Immature natural killer cell (primary cell): Measurements from ENCODE around the gene SHB. TPM values are rescaled to one million over a fixed set of nuclear protein-coding genes. Genes with fewer than 3 reads are reported as not detected.

Experiments
- DNase-seq, 3 donors: peaks; one replicate each; pipeline ENCODE4 v3.0.0; 2022; ENCODE audit warnings: mixed read lengths in 1 of 3
- H3K27ac Mint-ChIP-seq, 6 donors: one replicate each; pipeline ENCODE4 v1.8.0; 2020; ENCODE audit warnings: mixed read lengths in 6 of 6, mild to moderate bottlenecking in 5 of 6, inconsistent platforms in 4 of 6, moderate library complexity in 3 of 6
- H3K27me3 Mint-ChIP-seq, 3 donors: one replicate each; pipeline ENCODE4 v1.8.0; 2020 to 2021; ENCODE audit warnings: low read depth in 3 of 3, mild to moderate bottlenecking in 3 of 3, mixed read lengths in 3 of 3, moderate library complexity in 3 of 3, inconsistent platforms in 1 of 3
- H3K36me3 Mint-ChIP-seq, 3 donors: one replicate each; pipeline ENCODE4 v1.8.0; 2020; ENCODE audit warnings: mixed read lengths in 3 of 3, inconsistent platforms in 2 of 3, mild to moderate bottlenecking in 2 of 3
- H3K4me1 Mint-ChIP-seq, 2 donors: one replicate each; pipeline ENCODE4 v1.8.0; 2020; ENCODE audit warnings: inconsistent platforms in 2 of 2, mild to moderate bottlenecking in 2 of 2, mixed read lengths in 2 of 2, moderate library complexity in 1 of 2
- H3K4me3 Mint-ChIP-seq, 5 donors: one replicate each; pipeline ENCODE4 v1.8.0; 2020; ENCODE audit warnings: mild to moderate bottlenecking in 5 of 5, mixed read lengths in 5 of 5, inconsistent platforms in 3 of 5, moderate library complexity in 3 of 5
- H3K9me3 Mint-ChIP-seq, 6 donors: one replicate each; pipeline ENCODE4 v1.8.0; 2020; ENCODE audit warnings: mild to moderate bottlenecking in 6 of 6, mixed read lengths in 6 of 6, inconsistent platforms in 4 of 6, moderate library complexity in 3 of 6
- polyA plus RNA-seq, 3 donors: library from polyadenylated mRNA; unstranded; fragments of 300-500 nt; fragmentation: Illumina TruSeq; gene quantifications; one replicate each; pipeline ENCODE4 v1.2.3, GENCODE V29; 2021

SHB gene
- polyA plus RNA-seq, 3 donors from 2014 or later: 0.39 to 0.70 (median 0.57) TPM

DNA sequence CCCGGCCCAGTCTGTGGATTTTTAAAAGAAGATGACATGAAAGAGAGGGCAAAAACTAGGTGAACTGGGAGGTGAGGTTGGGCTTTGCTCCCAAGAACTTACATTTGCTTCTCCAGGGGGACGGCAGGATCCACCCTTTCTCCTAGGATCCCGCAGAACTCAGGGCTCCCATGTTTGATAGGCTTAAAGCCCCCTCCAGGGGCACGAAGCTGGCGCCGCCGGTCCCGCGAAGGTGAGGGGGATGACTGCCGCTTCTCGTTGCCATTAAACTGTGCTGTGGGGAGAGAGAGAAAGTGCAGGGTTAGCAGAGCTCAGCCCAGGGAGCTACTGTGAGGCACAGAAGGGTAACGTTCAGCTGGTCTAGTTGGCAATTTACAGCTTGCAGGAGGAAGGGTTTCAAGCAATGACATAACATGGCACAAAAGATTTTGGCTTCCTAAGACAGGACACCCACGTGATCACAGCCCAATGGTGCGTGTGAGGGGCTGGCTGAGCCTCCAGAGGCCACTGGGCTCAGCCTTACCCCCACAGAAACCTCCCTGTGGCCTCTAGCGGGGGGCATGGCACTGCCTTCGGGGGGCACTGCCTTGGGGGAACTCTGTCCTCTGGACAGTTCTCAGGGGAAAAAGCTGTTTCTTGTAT lies 113.1 kb downstream of the SHB start:
- Mint-ChIP-seq H3K4me3 (no peak overlapping the region), H3K36me3 (peaks cover 0 to 4% (median 0%) of the 10 kb centered on the region in 3 donors), H3K9me3 (no peaks in the 10 kb centered on the region), H3K27ac (no peak overlapping the region), H3K4me1 (no peaks in the 10 kb centered on the region), H3K27me3 (peaks cover 0 to under 1% (median 0%) of the 10 kb centered on the region in 3 donors)
- DNase-seq: no peak

DNA sequence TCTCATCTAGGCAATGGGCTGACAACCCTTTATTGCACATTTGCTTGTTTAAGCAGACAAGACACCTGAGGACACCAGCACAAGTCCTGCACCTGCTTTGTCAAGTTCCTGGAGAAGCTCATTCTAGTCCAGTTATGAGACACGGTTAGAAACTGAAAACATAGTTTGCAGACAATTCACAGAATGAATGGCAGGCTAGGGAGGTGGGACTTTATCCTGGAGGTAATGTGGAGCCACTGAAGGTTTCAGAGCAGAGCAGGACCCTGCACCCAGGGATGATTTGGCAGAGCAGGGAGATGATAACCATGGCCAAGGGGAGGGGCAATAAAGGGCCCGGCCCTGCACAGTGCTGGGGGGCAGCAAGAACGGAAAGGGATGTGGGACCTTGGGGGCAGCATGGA lies 114.4 kb downstream of the SHB start:
- Mint-ChIP-seq H3K9me3 (no peaks in the 10 kb centered on the region), H3K36me3 (peaks cover 0 to 4% (median 0%) of the 10 kb centered on the region in 3 donors), H3K27me3 (no peaks in the 10 kb centered on the region), H3K4me3 (no peak overlapping the region), H3K4me1 (no peaks in the 10 kb centered on the region), H3K27ac (no peak overlapping the region)
- no peak for DNase-seq

DNA sequence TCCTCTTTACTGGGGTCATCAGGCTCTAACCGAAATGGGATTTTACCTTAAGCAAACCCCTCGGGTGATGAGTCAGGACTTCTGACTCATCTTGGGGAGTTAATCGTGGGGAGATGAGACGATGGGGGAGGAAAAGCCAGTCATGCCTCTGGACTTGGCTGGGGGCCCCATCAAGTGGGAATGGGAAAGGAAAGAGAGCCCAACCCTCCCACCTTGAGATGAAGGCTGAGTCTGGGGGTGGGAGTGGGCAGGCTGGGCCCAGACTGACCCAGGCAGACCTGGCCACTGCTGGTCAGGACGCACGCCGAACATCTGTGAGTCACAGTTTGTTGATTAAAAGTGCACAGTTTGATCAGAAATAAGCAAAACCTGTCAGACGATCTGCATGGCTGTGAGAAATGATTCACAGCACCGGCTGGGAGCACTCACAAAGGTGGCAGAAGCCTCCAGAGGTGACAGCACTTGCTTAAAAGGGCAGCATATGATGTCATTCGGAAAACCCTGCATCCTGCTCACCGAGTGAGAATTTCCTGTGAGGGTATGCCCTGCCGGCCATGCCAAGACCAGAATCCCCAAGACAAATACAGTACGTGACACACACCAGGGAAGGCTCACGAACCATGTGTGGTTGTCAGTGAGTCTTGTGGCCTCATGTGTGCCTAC lies 115.1 kb downstream of the SHB start:
- peak overlapping the region in 1 of 5 donors; percentile 10 for H3K4me3 Mint-ChIP-seq
- peaks cover 0 to 4% (median 0%) of the 10 kb centered on the region in 3 donors for H3K36me3 Mint-ChIP-seq
- H3K9me3 Mint-ChIP-seq: no peaks in the 10 kb centered on the region
- H3K27me3 Mint-ChIP-seq: no peaks in the 10 kb centered on the region
- peak in 1 of 3 donors; percentile 16 for DNase-seq
- H3K27ac Mint-ChIP-seq: no peak overlapping the region
- no peaks in the 10 kb centered on the region for H3K4me1 Mint-ChIP-seq

DNA sequence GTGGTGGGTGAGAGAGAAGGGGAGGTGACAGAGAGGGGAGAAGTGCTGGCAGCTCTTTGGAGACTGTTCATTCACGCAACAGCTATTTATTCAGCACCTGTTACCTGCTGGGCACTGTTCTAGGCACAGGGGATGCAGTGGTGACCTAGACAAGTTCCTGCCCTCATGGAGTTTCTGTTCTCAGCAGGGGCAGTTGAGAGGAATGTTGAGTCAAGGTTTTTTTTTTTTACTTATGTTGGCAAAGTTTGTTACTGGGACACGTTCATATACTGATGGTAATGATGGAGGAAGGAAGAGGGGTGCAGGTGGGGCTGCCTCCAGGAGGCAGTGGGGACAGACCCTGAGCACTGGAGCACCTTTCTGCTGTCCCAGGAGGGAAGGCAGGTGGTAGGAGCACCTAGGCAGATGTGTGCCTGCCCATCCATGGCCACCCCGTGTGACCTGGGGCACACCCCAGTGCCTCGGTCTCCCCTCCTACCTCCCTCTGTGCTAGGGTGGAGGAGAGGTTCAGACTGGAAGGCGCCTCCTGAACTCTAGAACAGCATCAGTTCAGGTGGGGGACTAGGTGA lies 115.7 kb downstream of the SHB start:
- H3K27me3 Mint-ChIP-seq: no peaks in the 10 kb centered on the region
- H3K36me3 Mint-ChIP-seq: peaks cover 0 to 4% (median 0%) of the 10 kb centered on the region in 3 donors
- H3K27ac Mint-ChIP-seq: no peak overlapping the region
- no peaks in the 10 kb centered on the region for H3K4me1 Mint-ChIP-seq
- no peak overlapping the region for H3K4me3 Mint-ChIP-seq
- no peak for DNase-seq
- H3K9me3 Mint-ChIP-seq: no peaks in the 10 kb centered on the region

DNA sequence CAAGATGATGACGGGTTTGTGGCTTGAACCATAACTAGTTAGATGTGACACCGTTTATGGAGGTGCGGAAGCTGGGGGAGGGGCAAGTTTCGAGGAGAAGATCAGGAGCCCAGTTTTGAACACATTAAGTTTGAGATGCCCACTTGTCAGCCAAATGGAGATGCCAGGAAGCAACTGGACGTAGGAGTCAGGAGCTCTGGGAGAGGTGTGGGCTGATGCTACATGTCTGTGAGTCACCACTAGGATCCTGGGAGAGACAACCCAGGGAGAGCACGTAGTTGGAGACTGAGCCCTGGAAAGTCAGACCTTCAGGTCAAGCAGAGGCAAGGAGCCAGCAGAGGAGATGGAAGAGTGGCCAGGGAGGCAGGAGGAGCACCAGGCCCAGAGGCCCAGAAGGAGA lies 116.3 kb downstream of the SHB start:
- Mint-ChIP-seq H3K36me3 (peaks cover 0 to 4% (median 0%) of the 10 kb centered on the region in 3 donors), H3K4me1 (no peaks in the 10 kb centered on the region), H3K4me3 (no peak overlapping the region), H3K9me3 (no peaks in the 10 kb centered on the region), H3K27ac (no peak overlapping the region), H3K27me3 (peaks cover 0 to 2% (median 0%) of the 10 kb centered on the region in 3 donors)
- no peak for DNase-seq

DNA sequence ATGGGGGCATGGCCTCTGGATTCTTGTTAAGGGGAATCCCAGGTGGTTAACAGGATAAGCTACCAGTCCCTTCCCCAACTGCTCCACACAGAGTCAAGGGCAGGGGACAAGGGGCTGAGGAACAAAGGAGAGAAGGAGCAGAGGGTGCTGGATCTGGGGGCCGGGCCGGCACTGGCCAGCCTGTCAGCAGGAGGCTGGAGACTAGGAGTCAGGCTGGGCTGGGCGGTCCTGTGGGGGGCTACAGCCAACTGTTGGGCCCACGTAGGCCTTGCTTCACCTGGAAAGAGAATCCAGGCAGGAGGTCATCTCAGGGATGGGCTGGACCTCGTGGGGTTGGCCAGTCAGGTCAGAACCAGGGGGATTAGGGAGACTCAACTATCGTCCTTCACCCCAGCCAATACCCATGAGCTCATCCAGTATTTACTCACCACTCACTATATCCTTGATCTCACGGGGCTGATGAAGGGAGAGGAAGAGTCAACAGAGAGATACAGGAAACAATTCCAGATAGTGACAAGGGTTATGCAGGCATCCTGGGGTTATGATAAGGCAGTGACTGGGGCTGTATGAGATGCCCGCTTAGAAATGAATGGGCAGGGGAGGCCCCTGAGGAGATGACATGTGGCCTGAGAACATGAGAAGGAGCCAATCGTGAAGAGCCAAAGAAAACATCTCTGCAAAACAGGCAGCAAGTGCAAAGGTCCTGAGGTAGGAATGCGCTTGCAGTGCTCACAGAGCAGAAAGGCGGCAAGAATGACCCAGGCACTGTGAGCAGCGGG lies 117.2 kb downstream of the SHB start:
- no peak for DNase-seq
- Mint-ChIP-seq H3K27ac (no peak overlapping the region), H3K4me3 (no peak overlapping the region), H3K27me3 (peaks cover 0 to 3% (median 0%) of the 10 kb centered on the region in 3 donors), H3K36me3 (peaks cover 0 to 4% (median 0%) of the 10 kb centered on the region in 3 donors), H3K4me1 (no peaks in the 10 kb centered on the region), H3K9me3 (no peaks in the 10 kb centered on the region)

DNA sequence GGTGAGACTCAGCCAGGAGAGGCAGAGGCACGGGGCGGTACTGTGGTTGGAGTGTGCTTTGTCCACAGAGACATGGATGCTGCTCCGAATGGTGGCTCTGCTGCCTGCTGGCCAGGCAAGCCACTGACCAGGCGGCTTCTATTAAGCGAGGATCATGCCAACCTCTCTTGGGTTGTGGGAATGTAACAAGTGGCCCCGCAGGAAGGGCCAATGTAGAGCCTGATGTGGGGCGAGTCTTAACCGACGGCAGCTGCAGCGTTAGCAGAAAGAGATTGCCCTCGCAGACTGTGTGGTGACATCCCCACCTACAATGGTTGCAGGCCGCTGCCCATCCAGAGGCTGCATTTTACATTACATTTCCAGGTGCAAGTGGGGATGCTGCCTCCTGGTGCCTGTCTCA lies 118.5 kb downstream of the SHB start:
- Mint-ChIP-seq H3K27me3 (peaks cover 0 to 3% (median 0%) of the 10 kb centered on the region in 3 donors), H3K4me3 (no peak overlapping the region), H3K9me3 (no peaks in the 10 kb centered on the region), H3K4me1 (no peaks in the 10 kb centered on the region), H3K36me3 (peaks cover 0 to 8% (median 0%) of the 10 kb centered on the region in 3 donors), H3K27ac (no peak overlapping the region)
- DNase-seq: no peak

DNA sequence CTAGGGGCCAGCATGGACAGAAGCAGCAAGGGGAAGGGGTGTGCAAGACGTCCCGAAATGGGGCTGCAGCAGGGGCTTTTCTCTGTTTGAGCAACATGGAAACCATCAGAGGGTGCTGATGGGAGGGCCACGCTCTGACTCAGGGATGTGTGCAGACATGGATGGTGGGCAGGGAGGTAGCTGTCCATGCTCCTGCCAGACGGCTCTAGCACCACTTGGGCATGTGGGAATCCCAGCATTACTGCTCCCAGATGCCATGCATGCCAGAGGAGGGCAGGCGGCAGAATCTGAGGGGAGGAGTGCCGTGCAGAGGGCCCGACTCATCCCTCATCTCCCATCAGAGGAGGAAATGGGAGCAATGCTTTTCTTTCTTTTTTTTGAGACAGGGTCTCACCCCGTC lies 119.5 kb downstream of the SHB start:
- H3K4me3 Mint-ChIP-seq: no peak overlapping the region
- H3K9me3 Mint-ChIP-seq: no peaks in the 10 kb centered on the region
- H3K27me3 Mint-ChIP-seq: peaks cover 0 to 3% (median 0%) of the 10 kb centered on the region in 3 donors
- DNase-seq: no peak
- H3K27ac Mint-ChIP-seq: no peak overlapping the region
- peaks cover 0 to 4% (median 0%) of the 10 kb centered on the region in 3 donors for H3K36me3 Mint-ChIP-seq
- H3K4me1 Mint-ChIP-seq: no peaks in the 10 kb centered on the region

DNA sequence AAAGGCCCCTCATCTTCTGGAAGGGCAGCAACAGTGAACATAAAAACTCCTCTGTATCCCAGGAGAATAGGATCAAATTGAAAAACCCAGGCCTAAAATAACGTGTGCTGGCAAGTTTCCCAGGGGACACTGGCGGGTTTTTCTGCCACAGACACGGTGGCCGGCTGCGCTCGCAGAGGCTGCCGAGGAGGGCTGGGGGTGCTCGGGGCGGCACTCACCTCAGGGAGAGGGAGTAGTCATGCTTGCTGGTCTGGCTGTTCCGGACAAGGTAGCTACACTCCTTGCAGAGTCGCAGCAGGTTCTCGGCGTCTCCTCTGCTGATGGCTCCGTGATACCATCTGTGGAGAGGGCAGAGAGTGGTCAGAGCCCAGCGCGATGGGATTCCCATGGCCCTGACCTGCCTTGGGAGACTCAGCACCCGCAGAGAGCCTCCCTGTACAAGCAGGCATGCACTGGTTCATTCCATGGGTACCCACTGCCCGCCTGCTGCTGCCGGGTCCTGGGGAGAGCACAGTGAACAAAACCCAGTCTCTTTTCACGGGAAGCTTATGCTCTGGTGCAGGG lies 120.5 kb downstream of the SHB start:
- no peak overlapping the region for H3K4me3 Mint-ChIP-seq
- H3K36me3 Mint-ChIP-seq: peaks cover 0 to 4% (median 0%) of the 10 kb centered on the region in 3 donors
- no peak for DNase-seq
- H3K4me1 Mint-ChIP-seq: no peaks in the 10 kb centered on the region
- peaks cover 0 to 3% (median 0%) of the 10 kb centered on the region in 3 donors for H3K27me3 Mint-ChIP-seq
- no peak overlapping the region for H3K27ac Mint-ChIP-seq
- no peaks in the 10 kb centered on the region for H3K9me3 Mint-ChIP-seq

DNA sequence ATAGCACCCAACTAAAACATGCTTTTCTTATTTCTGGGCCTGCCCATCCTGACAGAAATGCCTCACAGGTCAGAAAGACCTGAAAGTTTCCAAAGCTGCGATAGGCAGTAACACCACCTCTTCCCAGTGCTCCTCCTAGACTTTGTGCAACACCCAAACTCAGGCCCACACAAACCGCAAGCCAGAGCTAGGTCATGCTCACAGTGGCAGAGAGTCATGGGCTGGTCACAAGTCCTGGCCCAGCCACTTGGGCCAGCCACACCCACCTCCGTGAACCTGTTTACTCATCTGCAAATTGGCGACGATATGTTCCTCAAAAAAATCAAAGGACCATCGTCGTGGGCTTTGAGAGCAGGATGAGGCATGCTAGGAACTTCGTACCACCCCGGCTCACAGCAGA lies 121.0 kb downstream of the SHB start:
- Mint-ChIP-seq H3K9me3 (no peaks in the 10 kb centered on the region), H3K36me3 (peaks cover 0 to 4% (median 0%) of the 10 kb centered on the region in 3 donors), H3K27ac (no peak overlapping the region), H3K27me3 (peaks cover 0 to 3% (median 0%) of the 10 kb centered on the region in 3 donors), H3K4me3 (no peak overlapping the region), H3K4me1 (no peaks in the 10 kb centered on the region)
- DNase-seq: no peak

DNA sequence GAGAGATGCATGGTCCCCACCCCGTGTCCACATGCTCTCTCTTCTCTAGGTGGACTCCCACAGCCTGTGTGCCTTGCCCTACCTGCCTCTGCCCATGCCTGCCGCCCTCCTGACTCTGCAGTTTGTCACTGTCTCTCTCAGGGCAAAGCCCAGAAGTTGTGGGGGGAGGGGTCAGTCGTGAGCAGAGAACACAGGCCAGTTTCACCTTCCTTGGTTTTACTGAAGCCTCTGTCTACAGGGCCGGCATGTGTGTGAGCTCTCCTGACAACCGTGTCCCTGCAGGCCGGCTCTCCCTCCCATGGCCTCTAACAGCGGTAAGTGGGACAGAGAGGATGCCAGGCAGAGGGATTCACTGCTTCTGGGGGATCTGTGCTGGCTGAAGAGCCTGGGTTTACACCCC lies 121.6 kb downstream of the SHB start:
- no peak for DNase-seq
- Mint-ChIP-seq H3K4me3 (no peak overlapping the region), H3K27me3 (peaks cover 0 to 3% (median 0%) of the 10 kb centered on the region in 3 donors), H3K9me3 (no peaks in the 10 kb centered on the region), H3K27ac (no peak overlapping the region), H3K36me3 (peaks cover 0 to 4% (median 0%) of the 10 kb centered on the region in 3 donors), H3K4me1 (no peaks in the 10 kb centered on the region)

DNA sequence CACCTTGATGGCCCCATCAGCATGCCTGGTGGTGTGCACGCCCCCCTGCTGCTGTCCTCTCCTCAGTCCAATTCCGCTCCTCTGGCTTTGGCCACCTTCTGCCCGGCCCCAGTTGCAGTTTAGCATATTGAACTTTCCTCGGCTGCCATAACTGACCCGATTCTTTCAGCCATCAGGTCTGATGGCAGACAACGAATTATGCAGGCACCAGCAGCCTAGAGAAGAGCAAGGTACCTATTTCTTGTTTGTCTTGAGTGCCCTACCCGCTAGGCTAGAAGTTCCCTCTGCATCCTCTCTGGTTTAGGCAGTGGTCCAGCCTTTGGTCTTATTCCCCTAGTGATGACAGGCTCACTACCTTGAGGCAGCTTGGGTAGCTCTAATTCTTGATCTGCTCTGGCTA lies 122.1 kb downstream of the SHB start:
- H3K4me3 Mint-ChIP-seq: no peak overlapping the region
- DNase-seq: no peak
- peaks cover 0 to 3% (median 3%) of the 10 kb centered on the region in 3 donors for H3K27me3 Mint-ChIP-seq
- H3K27ac Mint-ChIP-seq: no peak overlapping the region
- peaks cover 0 to 7% (median 0%) of the 10 kb centered on the region in 3 donors for H3K36me3 Mint-ChIP-seq
- H3K4me1 Mint-ChIP-seq: no peaks in the 10 kb centered on the region
- H3K9me3 Mint-ChIP-seq: no peaks in the 10 kb centered on the region

DNA sequence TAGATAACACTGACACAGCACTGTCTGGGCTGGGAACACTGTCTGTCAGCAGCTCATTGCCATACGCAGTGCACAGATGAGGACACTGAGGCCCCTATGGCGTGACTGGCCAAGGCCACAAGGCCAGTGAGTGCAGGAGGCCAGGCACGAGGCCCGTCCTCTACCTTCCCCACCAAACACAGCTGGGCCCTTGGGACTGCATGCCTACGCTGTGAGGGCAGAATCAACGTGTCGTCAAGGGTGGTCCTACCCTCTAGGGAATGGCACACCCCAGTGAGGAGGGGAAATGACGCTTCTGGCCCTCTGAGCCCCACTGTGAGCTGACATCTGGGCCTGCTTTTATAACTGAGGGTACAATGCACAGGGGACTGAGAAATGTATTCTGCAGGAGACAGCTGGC lies 123.0 kb downstream of the SHB start:
- peaks cover 0 to 8% (median 0%) of the 10 kb centered on the region in 3 donors for H3K36me3 Mint-ChIP-seq

More for the DNA sequence above, 123.0 kb downstream of the SHB start:
- no peak overlapping the region for H3K4me3 Mint-ChIP-seq
- peaks cover 0 to 4% (median 3%) of the 10 kb centered on the region in 3 donors for H3K27me3 Mint-ChIP-seq
- H3K9me3 Mint-ChIP-seq: no peaks in the 10 kb centered on the region
- no peak for DNase-seq
- no peaks in the 10 kb centered on the region for H3K4me1 Mint-ChIP-seq
- H3K27ac Mint-ChIP-seq: no peak overlapping the region
